GM19099 (cell line): ENCODE data around the gene TRAPPC2.

Experiments
- POLR2A ChIP-seq: IDR thresholded peaks from 3 replicates; pipeline ENCODE4 v1.6.1; 2011; ENCODE audit warnings: low read depth; ENCODE audit not compliant: insufficient read length; ENCODE audit errors: extremely low read depth

The TRAPPC2 gene

DNA sequence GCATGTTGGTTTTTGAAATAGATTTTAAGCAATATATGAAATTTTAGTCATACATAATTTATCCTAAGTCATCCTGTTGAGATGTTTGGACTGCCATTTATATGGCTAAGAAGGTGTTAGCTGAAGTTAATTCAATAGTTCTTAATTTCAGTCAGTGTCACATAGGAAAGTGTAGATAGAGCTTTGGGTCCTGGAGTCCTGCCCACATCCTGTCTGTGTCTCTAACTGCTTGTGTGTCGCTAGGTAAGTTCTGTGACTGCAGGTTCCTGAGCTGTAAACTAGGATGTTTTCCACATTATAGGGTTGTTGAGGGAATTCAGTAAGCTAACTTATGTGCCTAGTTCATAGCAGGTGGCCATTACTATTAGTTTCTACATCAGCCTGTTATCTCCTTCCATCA lies 20.8 kb upstream of the TRAPPC2 start:
- TF ChIP-seq POLR2A = no peak

DNA sequence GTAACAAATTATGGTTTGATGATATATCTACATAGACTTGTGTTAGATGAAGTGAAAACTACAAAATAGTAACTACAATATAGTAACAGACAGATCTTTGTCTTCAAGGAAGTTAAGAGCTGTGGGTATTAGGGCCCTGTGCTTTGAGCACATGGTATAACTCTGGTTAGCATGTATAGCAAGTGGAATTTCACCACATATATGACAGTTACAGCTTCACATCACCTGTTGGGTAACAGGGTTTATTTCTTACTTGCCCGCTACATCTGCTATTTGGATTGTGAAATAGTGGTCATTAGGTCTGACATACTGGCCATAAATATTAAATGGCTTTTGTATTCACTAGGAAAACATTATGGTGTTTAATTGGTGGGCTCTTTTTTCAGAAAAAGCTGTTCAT lies 20.3 kb upstream of the TRAPPC2 start:
- TF ChIP-seq POLR2A = no peak

DNA sequence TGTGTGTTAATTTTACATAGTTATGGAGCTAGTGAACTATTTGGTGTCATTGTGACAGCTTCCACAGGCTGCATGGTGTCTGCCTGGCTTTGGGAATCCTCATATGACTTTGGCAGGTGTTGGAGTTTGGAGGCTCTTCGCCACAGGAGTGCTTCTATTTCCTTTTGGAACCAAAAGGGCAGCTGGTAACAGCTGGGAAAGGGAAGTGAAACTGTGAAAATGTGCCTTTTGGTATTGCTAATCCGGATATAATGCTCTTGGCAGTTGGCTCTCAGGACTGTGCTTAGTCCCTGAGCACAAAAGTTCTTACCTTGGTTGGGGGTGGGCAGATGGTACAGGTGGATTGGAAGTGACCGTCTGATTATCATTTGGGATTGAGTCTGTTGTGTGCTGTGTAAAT lies 18.2 kb upstream of the TRAPPC2 start:
- TF ChIP-seq POLR2A = no peak

DNA sequence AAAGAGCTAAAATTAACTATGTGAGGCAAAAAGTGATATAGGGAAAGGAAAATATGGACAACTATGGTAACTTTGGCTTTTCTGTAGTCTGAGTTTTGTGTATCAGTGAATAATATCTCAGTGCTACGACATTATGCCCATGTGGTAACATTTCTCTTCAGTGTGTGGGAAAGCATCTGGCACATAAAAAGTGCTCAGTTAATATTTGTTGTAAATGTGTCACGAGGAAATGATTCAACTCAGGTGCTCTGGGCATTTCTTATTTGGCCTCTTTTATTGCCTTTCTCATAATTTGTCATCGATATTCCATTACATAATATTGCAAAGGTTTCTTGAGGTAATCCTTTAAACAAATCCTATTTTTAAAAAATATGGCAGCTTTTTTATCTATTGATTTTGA lies 17.7 kb upstream of the TRAPPC2 start:
- TF ChIP-seq POLR2A = no peak

DNA sequence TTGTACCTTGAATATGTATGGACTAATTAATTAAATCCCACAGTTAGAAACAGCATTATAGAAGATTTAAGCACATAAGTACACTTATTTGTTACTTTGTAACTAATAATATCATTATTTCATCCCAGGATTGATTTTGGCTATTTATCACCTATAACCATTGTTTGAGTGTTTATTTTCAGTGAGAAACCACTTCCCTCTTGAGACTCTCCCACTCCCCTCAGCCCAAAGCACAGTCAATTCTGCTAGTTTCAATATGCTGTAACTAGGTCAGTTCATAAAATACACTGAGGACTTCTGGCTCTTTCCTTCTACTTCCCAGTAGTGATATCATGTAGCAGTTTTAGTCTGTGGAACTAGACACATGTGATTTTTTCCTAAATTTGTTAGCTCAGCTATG lies 16.4 kb upstream of the TRAPPC2 start:
- TF ChIP-seq POLR2A = no peak

DNA sequence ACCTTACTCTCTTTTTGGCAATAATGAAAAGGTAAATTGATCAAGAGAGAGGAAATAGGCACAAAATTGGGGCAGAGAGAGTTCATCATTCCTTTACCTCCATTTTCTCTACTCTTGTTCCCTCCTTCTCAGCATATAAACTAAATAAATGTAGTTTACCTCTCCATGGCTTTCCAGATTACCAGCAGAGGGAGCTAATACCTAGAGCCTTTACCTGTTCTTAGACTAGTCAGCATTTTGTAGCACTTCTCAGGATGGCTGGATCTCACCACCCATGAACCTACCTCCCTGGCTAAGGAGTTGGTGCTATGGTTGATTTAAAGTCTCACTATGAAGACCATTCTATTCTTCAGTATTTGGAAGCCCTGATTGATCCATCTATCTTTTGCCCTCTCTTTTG lies 15.8 kb upstream of the TRAPPC2 start:
- no peak for TF ChIP-seq POLR2A

DNA sequence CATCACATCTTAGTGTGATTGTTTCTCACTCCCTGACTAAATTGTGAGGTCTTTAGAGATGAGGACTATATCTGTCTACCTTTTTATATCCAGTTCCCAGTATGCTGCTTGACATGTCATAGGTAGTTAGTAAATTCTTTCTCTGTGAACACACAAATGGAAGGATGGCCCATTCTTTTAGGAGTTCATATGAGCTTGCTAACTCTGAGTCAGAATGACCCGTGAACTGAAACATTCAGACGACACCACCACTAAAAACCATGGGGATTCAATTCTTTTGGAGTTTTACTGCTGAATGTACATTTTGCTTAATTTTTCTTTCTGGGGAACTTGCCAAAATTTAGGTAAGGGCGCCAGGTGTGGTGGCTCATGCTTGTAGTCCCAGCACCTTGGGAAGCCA lies 14.1 kb upstream of the TRAPPC2 start:
- no peak for TF ChIP-seq POLR2A

DNA sequence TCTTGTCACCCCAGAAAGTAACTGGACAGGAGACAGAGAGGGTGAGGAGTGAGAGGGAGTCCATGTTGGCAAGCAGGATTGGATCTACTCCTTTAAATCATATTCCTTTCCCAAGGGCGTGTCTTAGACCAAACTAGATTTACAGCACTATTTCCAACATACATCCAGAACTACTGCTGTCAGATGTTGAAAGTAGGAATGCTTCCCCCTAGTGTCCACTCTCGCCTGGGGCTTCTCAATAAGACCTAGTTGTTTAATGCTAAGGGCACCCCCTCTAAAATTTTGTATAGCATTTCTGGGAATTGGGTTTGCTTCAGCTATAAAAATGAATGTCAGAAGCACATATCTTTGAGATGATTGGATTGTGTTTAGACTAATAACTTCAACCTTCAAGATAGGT lies 13.4 kb upstream of the TRAPPC2 start:
- TF ChIP-seq POLR2A = no peak

DNA sequence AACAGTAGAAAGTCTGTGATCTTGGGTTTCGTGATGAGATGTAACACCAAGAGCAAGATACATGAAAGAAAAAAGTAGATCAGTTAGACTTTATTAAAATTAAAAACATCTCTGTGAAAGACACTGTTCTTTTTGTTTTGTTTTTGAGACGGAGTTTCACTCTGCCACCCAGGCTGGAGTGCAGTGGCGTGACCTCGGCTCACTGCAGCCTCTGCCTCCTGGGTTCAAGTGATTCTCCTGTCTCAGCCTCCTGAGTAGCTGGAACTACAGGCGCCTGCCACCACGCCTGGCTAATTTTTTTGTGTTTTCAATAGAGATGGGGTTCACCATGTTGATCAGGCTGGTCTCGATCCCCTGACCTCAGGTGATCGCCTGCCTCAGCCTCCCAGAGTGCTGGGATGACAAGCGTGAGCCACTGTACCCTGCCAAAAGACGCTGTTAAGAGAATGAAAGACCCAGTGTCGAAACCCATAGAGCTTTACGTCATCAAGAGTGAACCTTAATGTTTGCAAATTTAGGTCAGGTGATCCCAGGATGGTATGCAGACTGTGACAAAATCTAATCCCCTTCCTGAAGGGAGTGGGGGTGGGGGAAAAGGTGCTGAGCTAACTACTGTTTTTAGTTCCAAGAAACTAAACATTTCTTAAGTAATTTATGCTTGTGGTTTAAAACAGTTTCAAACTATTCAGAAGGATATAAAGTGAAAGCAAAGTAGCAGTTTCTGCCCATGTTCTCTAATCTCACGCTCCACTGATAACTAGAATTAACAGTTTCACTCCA lies 8.2 kb upstream of the TRAPPC2 start:
- TF ChIP-seq POLR2A = no peak

DNA sequence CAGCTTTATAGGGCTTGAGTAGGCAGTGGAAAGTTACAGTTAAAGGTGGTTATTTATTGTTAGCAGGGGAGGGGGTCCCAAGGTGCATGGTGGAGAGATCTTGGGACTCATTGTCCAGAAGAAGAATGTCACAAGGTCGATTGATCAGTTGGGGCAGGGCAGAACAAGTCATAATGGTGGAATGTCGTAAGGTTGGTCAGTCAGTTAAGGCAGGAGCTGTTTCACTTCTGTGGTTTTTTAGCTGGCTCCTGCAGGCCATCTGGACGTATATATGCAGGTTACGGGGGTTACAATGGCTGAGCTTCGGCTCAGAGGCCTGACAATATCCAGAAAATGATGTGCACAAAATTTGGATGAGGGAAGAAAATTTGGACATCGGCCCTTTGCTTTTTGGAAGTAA lies 7.3 kb upstream of the TRAPPC2 start:
- no peak for TF ChIP-seq POLR2A

DNA sequence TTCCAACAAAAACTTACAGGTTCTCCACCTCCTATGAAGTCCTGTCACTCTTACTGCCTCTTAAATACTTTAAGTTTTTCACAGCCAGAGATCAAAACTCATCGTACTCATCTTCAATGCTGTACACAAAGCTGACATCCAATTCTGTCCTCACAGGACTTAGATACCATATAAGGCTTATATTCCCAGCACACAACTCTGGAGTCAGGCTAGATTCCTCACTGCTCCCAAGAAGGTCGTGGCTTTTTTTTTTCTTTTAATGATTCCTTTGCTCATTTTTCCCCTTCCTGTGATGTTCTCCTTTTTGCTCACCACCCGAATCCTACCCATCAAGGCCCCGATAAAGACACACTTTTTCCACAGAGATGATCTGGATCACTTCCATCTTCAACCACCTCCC lies 914 bp downstream of the TRAPPC2 start:
- TF ChIP-seq POLR2A = no peak

DNA sequence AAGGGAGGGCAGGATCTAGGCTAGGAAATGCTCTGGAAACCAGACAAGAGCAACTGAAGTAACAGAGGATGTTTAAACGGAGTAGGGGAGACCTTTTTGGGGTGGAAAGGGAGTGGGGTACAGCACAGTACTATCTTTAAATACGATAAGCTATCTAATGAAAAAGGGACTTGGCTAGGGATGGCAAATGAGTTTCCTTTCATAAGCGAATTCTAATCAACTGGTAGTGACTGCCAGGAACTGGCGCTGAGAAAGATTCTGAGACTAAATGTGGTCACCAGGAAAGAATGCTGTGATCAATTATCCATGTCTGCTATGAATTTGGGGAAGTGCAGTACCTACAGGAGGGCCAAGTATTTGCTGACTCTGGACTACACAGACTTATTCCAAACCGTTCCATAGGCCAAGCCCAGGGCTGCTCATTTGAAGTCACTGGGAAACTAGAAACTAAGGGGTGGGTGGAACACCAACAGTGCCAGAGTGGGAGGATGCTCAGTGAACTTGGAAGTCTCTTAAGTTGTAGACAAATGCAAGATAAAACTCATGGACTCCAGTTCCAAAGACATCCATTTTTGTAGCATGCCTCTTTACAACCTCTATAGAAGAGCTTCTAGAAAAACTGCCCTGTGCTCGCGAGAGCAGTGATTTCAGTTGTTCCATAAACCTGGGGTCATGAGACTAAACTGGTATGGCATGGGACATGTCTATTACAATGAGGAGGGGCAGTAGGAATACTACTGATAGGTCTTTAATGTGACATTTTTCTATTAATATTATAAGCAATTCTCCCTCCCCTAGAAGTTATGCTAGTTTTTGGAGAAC lies 2.0 kb downstream of the TRAPPC2 start:
- TF ChIP-seq POLR2A = no peak

DNA sequence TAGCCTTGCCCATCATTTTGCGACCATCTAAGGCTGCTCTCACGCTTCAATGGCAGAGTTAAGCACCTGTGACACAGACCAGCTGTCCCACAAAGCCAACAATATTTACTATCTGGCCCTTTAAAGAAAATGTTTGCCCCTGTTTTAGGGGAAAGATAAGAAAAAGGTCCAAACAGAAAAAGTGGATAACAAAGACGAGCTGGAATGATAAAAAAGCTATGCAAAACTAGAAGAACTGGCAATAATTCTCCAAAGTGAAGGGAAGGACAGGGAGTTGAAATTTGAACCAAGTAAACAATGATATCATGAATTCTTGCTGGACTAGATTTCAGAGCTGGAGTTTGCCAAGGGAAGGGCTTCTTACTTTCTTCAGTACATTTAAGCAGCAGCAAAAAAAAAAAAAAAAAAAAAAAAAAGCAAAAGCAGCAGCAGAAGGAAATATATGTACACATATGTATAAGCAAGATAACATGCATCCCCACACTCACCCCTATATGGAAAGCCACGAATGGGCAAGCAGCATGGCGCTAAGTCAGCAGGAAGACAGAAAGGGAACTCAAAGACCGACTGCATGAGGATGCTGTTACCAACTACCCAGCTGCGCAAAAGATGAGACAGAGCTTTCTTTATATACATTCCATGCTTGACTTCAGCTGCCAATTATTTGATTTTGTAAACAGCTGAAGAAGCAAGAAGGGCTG lies 12.5 kb downstream of the TRAPPC2 start:
- no peak for TF ChIP-seq POLR2A

DNA sequence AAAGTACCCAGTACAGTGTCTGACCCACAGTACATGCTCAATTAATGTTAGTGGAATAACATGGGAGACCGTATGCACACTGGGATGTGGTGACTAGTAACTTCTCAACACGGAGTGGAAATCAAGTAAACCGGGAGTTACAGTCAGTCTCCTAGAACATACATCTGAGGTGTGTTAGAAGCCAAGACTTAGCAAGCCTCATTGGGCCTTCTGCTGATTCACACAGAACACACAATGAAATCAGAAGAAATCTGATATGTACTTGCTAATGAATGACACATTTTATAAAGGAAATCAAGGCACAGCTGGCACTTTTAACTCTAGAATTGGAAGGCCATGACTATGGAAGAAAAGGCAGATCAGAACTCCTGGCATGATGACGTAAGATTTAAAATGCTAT lies 13.0 kb downstream of the TRAPPC2 start:
- no peak for TF ChIP-seq POLR2A

DNA sequence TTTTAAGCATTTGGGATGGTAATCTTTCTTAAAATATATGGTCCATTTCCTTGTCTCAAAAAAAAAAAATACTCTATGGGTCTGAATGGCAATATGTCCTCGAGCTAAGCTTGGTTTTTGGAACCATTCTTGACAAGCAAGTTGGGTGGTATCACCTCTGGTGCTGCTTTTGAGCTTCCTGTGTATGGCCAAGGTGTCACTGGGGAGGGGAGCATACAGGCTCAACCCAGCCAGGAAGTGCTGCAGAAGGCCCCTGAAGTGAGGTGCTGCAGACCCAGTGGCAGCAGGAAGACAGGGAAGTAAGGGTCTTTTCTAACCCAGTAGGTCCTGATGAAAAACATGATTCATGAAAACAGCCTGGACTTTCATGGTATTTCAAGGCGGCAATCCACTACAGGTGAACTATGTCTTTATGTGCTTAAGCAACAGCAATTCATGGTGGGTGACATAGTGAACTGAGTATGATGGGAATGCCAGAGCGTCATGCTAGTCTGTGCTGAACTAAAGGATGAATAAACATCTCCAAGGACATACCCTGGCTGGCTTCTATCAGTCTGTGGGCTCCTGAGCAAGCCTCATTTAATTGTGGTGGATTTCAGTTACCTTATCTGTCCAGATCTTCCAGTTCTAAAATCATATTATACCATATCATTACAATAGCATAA lies 15.1 kb downstream of the TRAPPC2 start:
- no peak for TF ChIP-seq POLR2A
